ENCODE measurements around the gene ACYP2.

ACYP2 gene

DNA sequence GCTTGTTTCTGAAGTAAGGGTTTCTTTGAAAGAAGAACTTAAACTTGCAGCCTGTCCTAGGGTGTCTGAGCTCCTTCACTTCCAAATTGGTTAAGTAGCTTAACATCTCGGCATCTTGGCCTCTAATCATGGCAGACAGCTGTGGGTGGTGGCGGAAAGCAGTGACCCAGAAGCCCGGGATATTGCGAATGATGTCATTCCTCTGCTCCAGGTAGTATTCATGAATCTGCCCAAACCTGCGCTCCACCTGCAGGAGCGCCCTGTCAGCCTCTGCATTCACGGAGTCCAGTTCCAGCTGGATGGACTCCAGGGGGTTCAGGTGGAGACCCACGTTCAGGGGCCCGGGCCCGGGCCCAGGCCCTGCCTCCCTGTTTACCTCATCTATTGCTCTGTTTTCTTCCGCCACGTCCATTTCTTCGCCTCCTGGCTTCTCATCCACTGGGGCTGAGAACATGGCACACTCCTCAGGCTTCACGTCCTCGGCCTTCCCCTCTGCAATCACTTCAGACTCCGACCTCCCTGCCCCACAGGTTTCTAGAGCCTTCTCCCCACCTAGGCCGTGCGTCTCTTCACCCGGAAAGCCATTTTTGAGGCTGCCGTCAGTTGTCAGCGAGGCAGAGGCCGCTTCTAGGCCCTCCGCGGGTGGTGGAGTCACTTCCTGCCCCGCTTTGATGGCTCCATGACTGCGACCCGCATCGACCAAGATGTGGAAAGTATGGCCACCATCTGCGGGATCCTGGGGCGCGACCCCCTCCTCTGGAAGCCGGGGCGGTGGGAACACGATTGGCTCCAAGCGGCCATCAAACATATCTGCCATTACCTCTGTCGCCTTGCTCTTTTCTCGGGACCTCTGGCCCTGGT, 140.0 kb downstream of the ACYP2 start:
- ATAC-seq = no peak
- TF ChIP-seq, protein P1, sequence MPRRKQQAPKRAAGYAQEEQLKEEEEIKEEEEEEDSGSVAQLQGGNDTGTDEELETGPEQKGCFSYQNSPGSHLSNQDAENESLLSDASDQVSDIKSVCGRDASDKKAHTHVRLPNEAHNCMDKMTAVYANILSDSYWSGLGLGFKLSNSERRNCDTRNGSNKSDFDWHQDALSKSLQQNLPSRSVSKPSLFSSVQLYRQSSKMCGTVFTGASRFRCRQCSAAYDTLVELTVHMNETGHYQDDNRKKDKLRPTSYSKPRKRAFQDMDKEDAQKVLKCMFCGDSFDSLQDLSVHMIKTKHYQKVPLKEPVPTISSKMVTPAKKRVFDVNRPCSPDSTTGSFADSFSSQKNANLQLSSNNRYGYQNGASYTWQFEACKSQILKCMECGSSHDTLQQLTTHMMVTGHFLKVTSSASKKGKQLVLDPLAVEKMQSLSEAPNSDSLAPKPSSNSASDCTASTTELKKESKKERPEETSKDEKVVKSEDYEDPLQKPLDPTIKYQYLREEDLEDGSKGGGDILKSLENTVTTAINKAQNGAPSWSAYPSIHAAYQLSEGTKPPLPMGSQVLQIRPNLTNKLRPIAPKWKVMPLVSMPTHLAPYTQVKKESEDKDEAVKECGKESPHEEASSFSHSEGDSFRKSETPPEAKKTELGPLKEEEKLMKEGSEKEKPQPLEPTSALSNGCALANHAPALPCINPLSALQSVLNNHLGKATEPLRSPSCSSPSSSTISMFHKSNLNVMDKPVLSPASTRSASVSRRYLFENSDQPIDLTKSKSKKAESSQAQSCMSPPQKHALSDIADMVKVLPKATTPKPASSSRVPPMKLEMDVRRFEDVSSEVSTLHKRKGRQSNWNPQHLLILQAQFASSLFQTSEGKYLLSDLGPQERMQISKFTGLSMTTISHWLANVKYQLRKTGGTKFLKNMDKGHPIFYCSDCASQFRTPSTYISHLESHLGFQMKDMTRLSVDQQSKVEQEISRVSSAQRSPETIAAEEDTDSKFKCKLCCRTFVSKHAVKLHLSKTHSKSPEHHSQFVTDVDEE (CRISPR knock-in tag; IDR thresholded peaks at IDR 0.05) = no peak
- TF ChIP-seq ESRRG (CRISPR knock-in tag; IDR thresholded peaks at IDR 0.05) = no peak
- TF ChIP-seq, protein P2, sequence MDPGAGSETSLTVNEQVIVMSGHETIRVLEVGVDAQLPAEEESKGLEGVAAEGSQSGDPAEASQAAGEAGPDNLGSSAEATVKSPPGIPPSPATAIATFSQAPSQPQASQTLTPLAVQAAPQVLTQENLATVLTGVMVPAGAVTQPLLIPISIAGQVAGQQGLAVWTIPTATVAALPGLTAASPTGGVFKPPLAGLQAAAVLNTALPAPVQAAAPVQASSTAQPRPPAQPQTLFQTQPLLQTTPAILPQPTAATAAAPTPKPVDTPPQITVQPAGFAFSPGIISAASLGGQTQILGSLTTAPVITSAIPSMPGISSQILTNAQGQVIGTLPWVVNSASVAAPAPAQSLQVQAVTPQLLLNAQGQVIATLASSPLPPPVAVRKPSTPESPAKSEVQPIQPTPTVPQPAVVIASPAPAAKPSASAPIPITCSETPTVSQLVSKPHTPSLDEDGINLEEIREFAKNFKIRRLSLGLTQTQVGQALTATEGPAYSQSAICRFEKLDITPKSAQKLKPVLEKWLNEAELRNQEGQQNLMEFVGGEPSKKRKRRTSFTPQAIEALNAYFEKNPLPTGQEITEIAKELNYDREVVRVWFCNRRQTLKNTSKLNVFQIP (CRISPR knock-in tag; IDR thresholded peaks at IDR 0.05; ENCODE audit: borderline replicate concordance, low read depth) = no peak
- no peak for TF ChIP-seq BACH2 (CRISPR knock-in tag; IDR thresholded peaks at IDR 0.05; ENCODE audit: borderline replicate concordance)
- no peak for TF ChIP-seq CSDC2 (CRISPR knock-in tag; IDR thresholded peaks at IDR 0.05)

DNA sequence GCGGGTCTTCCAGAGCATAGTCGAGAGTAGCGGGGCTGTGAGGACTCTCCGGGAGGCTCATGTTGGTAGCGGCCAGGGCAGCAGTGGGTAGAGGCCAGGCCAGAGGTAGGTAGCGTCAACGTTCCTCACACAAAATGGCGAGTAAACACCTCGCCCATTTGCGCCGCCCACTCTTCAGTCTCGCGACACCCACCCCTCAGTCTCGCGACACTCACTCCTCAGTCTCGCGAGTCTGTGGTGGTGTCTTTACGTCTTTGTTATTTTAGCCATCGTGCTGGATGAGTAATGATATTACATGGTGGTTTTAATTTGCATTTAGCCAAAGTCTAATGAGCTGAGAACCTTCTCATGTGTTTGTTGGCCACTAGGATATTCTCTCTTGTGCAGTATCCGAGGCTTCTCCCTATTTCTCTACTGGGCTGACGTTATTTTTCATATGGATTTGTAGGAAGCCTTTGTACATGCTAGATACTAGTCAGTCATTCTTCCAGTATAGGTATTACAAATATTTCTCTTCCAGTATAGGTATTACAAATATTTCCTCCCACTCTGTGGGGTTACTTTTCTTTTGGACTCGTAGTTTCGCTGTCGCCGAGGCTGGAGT, 140.8 kb downstream of the ACYP2 start, which contains the start of gene TSPYL6:
Gene TSPYL6, minus strand, starts transcription at position 139 of the 604 bp plus-strand sequence. Its CDS starts 78 bp downstream, at position 61.
- ATAC-seq = no peak
- TF ChIP-seq ZNF70 (CRISPR knock-in tag; IDR thresholded peaks at IDR 0.05) (no peak), ZNF8 (CRISPR knock-in tag; IDR thresholded peaks at IDR 0.05) (no peak), CSDC2 (CRISPR knock-in tag; IDR thresholded peaks at IDR 0.05) (no peak), PPARA (CRISPR knock-in tag; IDR thresholded peaks at IDR 0.05; ENCODE audit: borderline replicate concordance) (no peak), SNAI2 (CRISPR knock-in tag; IDR thresholded peaks at IDR 0.05) (no peak), TCF4 (CRISPR knock-in tag; IDR thresholded peaks at IDR 0.05; ENCODE audit: borderline replicate concordance) (no peak), RARB (CRISPR knock-in tag; IDR thresholded peaks at IDR 0.05) (no peak), BACH2 (CRISPR knock-in tag; IDR thresholded peaks at IDR 0.05; ENCODE audit: borderline replicate concordance) (no peak), ZNF565 (CRISPR knock-in tag; conservative IDR thresholded peaks at IDR 0.05; ENCODE audit: low read depth) (no peak), ARNTL (CRISPR knock-in tag; IDR thresholded peaks at IDR 0.05; ENCODE audit: borderline replicate concordance, low read depth) (no peak), ESRRG (CRISPR knock-in tag; IDR thresholded peaks at IDR 0.05) (no peak)
- TF ChIP-seq, protein P3, sequence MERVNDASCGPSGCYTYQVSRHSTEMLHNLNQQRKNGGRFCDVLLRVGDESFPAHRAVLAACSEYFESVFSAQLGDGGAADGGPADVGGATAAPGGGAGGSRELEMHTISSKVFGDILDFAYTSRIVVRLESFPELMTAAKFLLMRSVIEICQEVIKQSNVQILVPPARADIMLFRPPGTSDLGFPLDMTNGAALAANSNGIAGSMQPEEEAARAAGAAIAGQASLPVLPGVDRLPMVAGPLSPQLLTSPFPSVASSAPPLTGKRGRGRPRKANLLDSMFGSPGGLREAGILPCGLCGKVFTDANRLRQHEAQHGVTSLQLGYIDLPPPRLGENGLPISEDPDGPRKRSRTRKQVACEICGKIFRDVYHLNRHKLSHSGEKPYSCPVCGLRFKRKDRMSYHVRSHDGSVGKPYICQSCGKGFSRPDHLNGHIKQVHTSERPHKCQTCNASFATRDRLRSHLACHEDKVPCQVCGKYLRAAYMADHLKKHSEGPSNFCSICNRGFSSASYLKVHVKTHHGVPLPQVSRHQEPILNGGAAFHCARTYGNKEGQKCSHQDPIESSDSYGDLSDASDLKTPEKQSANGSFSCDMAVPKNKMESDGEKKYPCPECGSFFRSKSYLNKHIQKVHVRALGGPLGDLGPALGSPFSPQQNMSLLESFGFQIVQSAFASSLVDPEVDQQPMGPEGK (CRISPR knock-in tag; IDR thresholded peaks at IDR 0.05; ENCODE audit: borderline replicate concordance) = no peak
- TF ChIP-seq, protein P4, sequence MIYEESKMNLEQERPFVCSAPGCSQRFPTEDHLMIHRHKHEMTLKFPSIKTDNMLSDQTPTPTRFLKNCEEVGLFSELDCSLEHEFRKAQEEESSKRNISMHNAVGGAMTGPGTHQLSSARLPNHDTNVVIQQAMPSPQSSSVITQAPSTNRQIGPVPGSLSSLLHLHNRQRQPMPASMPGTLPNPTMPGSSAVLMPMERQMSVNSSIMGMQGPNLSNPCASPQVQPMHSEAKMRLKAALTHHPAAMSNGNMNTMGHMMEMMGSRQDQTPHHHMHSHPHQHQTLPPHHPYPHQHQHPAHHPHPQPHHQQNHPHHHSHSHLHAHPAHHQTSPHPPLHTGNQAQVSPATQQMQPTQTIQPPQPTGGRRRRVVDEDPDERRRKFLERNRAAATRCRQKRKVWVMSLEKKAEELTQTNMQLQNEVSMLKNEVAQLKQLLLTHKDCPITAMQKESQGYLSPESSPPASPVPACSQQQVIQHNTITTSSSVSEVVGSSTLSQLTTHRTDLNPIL (CRISPR knock-in tag; IDR thresholded peaks at IDR 0.05; ENCODE audit: low read depth) = no peak

DNA sequence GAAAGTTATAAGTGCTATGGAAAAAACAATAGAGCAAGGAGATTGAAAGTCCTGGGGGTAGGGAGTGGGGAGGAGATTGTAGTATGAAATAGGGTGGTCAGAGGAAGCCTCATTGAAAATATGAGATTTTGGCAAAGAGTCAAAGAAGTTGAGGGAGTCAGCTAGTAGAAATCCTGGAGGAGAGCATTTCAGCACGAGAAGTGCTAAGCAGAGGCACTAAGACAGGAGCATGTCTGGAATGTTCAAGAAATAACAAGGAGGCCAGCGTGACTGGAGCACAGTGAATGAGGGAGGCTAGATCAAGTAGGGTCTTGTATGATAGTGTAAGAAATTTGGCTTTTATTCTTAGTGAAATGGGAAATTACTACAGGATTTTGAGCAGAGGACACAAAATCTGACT, 142.8 kb downstream of the ACYP2 start:
- ATAC-seq = no peak
- TF ChIP-seq ZFP3 (CRISPR knock-in tag; IDR thresholded peaks at IDR 0.05) (no peak), ARNTL (CRISPR knock-in tag; IDR thresholded peaks at IDR 0.05; ENCODE audit: borderline replicate concordance, low read depth) (no peak), PPARA (CRISPR knock-in tag; IDR thresholded peaks at IDR 0.05; ENCODE audit: borderline replicate concordance) (no peak), ESRRG (CRISPR knock-in tag; IDR thresholded peaks at IDR 0.05) (no peak), ZC3H10 (CRISPR knock-in tag; IDR thresholded peaks at IDR 0.05) (no peak), ZNF8 (CRISPR knock-in tag; IDR thresholded peaks at IDR 0.05) (no peak), CSDC2 (CRISPR knock-in tag; IDR thresholded peaks at IDR 0.05) (no peak), BACH2 (CRISPR knock-in tag; IDR thresholded peaks at IDR 0.05; ENCODE audit: borderline replicate concordance) (no peak), OSR1 (CRISPR knock-in tag; IDR thresholded peaks at IDR 0.05) (no peak), ZFP30 (CRISPR knock-in tag; IDR thresholded peaks at IDR 0.05) (no peak), TCF4 (CRISPR knock-in tag; IDR thresholded peaks at IDR 0.05; ENCODE audit: borderline replicate concordance) (no peak)
- TF ChIP-seq, protein P3 (CRISPR knock-in tag; IDR thresholded peaks at IDR 0.05; ENCODE audit: borderline replicate concordance) = no peak
- TF ChIP-seq, protein P5, sequence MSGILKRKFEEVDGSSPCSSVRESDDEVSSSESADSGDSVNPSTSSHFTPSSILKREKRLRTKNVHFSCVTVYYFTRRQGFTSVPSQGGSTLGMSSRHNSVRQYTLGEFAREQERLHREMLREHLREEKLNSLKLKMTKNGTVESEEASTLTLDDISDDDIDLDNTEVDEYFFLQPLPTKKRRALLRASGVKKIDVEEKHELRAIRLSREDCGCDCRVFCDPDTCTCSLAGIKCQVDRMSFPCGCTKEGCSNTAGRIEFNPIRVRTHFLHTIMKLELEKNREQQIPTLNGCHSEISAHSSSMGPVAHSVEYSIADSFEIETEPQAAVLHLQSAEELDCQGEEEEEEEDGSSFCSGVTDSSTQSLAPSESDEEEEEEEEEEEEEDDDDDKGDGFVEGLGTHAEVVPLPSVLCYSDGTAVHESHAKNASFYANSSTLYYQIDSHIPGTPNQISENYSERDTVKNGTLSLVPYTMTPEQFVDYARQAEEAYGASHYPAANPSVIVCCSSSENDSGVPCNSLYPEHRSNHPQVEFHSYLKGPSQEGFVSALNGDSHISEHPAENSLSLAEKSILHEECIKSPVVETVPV (CRISPR knock-in tag; IDR thresholded peaks at IDR 0.05) = no peak
- TF ChIP-seq, protein P2 (CRISPR knock-in tag; IDR thresholded peaks at IDR 0.05; ENCODE audit: borderline replicate concordance, low read depth) = no peak
- TF ChIP-seq, protein P4 (CRISPR knock-in tag; IDR thresholded peaks at IDR 0.05; ENCODE audit: low read depth) = no peak
